ENCODE measurements around the gene FAF1. TPM values are rescaled to one million over a fixed set of nuclear protein-coding genes. Genes with fewer than 3 reads are reported as not detected.
"Not testable (repeated sequence)": the region's sequence is repeated elsewhere in the genome, so short reads cannot be mapped to it uniquely, and the experiment has no call there.

Gene FAF1
- total RNA-seq, 1 donor from 2014 or later, result 59.7 TPM

DNA sequence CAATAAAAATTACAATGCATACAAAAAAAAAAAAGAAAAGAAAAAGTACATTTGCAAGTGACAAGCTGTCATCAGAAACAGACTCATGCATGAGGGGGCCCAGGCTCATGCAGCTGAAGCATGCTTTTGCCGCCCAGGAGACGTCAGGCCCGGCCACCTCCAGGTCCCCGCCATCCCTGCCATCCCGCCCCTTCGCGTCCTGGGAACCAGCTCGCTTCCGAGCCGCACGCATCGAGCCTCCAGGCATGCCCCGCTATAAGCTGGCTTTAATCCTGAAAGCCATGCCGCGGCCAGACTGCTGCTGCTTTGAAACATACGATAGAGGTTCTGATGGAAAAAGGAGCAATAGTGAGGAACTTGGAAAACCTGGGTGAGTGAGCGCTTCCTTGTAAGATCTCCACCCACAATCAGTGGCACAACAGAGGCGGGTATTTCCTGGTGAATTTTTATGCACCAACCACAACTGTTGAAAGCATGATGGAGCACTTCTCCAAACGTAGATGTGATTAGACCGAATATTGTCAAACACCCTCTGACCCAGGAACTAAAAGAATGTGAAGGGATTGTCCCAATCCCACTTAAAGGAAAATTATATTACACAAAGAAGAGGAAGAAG, 113.7 kb downstream of the FAF1 start:
- DNase-seq (ENCODE audit: low spot score), result no peak
- peaks cover 26% of the 10 kb centered on the region for H3K9me3 Mint-ChIP-seq
- intact Hi-C loops (cut with micrococcal nuclease), result no loop called here
- peaks cover 10% of the 10 kb centered on the region for H3K4me1 Mint-ChIP-seq (ENCODE audit: low read depth)
- no peaks in the 10 kb centered on the region for H3K27me3 Mint-ChIP-seq (ENCODE audit: low read depth)
- no peak overlapping the region for H3K4me3 Mint-ChIP-seq (ENCODE audit: low read depth)
- H3K36me3 Mint-ChIP-seq (ENCODE audit: low read depth), result peaks cover 24% of the 10 kb centered on the region
- no peak overlapping the region for H3K27ac Mint-ChIP-seq

DNA sequence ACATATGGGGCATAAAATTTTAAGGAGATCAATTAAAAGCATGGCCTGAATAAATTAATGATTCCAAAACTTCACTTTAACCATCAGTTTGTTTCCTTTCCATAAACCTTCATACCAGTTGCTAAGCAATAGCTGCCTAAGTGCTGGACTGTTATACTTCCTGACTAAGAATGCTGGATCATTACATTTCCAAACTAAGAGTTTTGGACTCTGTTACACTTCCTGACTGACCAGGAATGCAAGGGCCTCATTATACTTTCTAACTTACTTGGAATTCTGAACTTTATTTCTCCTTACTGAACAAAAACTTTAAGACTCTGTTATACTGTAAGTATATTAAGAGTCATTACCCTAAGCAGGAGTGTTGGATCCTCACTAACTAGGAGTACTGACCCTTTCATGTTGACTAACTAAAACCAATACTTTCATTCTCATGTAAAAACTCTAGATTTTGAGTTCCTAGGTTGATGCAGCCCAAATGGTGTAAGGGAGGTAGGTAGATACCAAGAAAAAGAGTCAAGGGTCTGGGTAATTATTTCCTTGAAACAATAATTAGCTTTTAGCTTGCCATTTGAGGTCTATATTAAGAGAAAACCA, 118.2 kb downstream of the FAF1 start:
- DNase-seq (ENCODE audit: low spot score), result no peak
- intact Hi-C loops (cut with micrococcal nuclease), result no loop called here
- Mint-ChIP-seq H3K27ac (no peak overlapping the region), H3K27me3 (ENCODE audit: low read depth) (no peaks in the 10 kb centered on the region), H3K36me3 (ENCODE audit: low read depth) (peaks cover 9% of the 10 kb centered on the region), H3K4me1 (ENCODE audit: low read depth) (peaks cover 7% of the 10 kb centered on the region), H3K9me3 (peaks cover 11% of the 10 kb centered on the region), H3K4me3 (ENCODE audit: low read depth) (no peak overlapping the region)

DNA sequence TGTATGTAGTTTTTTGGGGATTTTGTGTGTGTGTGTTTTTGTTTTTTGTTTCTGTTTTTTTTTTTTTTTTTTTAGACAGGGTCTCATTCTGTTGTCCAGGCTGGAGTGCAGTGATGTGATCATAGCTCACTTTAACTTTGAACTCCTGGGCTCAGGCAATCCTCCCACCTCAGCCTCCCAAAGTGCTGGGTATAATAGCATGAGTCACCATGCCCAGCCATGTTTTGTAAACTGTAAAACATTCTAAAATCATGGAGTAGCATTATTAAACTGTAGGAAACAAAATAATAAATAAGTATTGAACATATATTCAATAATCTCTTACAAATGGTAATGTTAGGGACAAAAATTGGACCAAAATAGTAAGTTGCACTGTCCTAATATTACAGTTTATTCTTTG, 124.0 kb downstream of the FAF1 start:
- peaks cover 6% of the 10 kb centered on the region for H3K36me3 Mint-ChIP-seq (ENCODE audit: low read depth)
- intact Hi-C loops (cut with micrococcal nuclease), result no loop called here
- H3K27ac Mint-ChIP-seq, result no peak overlapping the region
- no peaks in the 10 kb centered on the region for H3K27me3 Mint-ChIP-seq (ENCODE audit: low read depth)
- peaks cover 9% of the 10 kb centered on the region for H3K9me3 Mint-ChIP-seq
- H3K4me1 Mint-ChIP-seq (ENCODE audit: low read depth), result no peaks in the 10 kb centered on the region
- no peak overlapping the region for H3K4me3 Mint-ChIP-seq (ENCODE audit: low read depth)
- no peak for DNase-seq (ENCODE audit: low spot score)

DNA sequence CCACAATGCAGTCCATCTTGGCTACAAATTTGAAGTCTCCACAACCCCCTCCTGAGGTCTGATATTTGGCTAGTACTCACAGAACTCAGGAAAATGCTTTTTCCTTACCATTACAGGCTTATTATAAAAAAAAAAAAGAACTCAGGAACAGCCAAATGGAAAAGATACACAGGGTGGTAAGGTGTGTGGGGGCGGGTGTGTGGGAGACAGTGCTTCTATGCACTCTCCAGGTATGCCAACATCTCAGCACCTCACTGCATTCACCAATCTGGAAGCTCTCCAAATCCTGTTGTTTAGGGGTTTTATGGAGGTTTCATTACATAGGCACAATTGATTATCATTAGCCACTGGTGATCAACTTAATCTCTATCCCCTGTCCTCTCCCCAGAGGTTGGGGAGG, 126.9 kb downstream of the FAF1 start:
- peaks cover 9% of the 10 kb centered on the region for H3K9me3 Mint-ChIP-seq
- H3K27ac Mint-ChIP-seq, result no peak overlapping the region
- no peak overlapping the region for H3K4me3 Mint-ChIP-seq (ENCODE audit: low read depth)
- intact Hi-C loops (cut with micrococcal nuclease), result no loop called here
- H3K36me3 Mint-ChIP-seq (ENCODE audit: low read depth), result peaks cover 6% of the 10 kb centered on the region
- no peaks in the 10 kb centered on the region for H3K4me1 Mint-ChIP-seq (ENCODE audit: low read depth)
- no peak for DNase-seq (ENCODE audit: low spot score)
- H3K27me3 Mint-ChIP-seq (ENCODE audit: low read depth), result no peaks in the 10 kb centered on the region

DNA sequence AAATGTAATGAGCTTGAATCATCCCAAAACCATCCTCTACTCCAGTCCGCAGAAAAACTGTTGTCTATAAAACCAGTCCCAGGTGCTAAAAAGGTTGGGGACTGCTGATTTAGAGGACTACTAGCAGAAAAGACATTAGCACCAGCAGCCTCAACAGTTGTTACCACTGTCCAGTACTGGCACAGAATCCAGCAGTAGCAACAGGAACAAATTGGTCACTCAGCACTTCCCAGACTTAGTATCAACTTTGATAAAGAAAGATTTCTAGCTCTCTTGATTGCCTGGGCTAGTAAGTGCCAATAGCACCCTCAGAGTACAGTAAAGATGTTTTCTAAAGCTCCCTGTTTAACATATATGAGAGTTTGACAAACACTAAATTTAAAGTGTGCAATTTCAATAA, 127.9 kb downstream of the FAF1 start:
- Mint-ChIP-seq H3K9me3 (peaks cover 8% of the 10 kb centered on the region), H3K36me3 (ENCODE audit: low read depth) (peaks cover 6% of the 10 kb centered on the region), H3K27me3 (ENCODE audit: low read depth) (no peaks in the 10 kb centered on the region), H3K4me1 (ENCODE audit: low read depth) (no peaks in the 10 kb centered on the region), H3K4me3 (ENCODE audit: low read depth) (no peak overlapping the region), H3K27ac (no peak overlapping the region)
- no peak for DNase-seq (ENCODE audit: low spot score)
- intact Hi-C loops (cut with micrococcal nuclease), result no loop called here

DNA sequence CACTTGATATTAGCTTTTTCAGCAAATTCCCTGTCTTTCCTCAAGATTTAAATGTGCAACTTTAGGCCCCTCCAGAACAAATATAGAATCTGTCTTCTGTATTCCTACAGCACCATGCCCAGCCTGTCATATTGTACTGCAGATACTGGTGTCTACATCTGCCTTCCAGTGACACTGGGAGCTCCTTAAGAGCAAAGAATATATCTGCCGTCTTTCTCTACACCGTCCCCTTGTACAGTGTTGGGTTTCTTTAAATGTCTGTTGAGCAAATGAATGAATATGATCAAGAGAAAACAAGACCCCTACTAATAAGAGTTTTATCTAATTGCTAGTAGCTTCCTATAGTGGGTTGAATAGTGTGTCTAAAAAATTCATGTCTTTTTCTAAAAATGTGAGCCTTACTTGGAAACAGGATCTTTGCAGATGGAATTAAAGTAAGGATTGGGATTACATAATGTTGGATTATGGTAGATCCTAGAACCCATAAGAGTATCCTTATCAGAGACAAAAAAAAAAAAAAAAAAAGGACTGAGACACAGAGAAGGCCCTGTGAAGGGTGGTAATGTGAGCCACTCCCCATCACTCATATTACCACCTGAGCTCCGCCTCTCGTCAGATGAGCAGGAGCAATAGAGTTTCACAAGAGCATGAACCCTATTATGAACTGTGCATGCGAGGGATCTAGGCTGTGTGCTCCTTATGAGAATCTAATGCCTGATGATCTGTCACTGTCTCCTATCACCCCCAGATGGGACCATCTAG, 128.6 kb downstream of the FAF1 start:
- Mint-ChIP-seq H3K9me3 (peaks cover 6% of the 10 kb centered on the region), H3K27me3 (ENCODE audit: low read depth) (no peaks in the 10 kb centered on the region), H3K27ac (no peak overlapping the region), H3K36me3 (ENCODE audit: low read depth) (peaks cover 6% of the 10 kb centered on the region), H3K4me1 (ENCODE audit: low read depth) (no peaks in the 10 kb centered on the region), H3K4me3 (ENCODE audit: low read depth) (no peak overlapping the region)
- DNase-seq (ENCODE audit: low spot score), result no peak
- intact Hi-C loops (cut with micrococcal nuclease), result no loop called here

DNA sequence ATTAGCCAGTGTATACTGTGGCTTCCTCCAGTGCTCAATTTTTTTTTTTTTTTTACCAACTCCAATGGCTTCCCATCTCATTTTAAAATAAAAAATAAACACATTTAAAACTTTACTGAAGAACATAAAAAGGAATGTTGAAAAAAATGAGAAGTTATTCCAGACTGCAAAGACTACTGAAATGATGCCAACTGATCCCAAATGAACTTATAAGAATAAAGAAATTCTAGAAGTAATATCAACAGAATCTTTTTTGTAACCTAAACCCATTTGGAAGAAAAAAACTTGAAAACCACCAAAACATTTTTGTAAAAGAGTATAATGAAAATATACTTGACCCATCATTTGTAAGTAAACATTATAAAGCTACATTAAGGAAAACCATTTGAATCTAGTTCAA, 129.4 kb downstream of the FAF1 start:
- Mint-ChIP-seq H3K4me1 (ENCODE audit: low read depth) (no peaks in the 10 kb centered on the region), H3K36me3 (ENCODE audit: low read depth) (peaks cover 6% of the 10 kb centered on the region), H3K27ac (no peak overlapping the region), H3K27me3 (ENCODE audit: low read depth) (no peaks in the 10 kb centered on the region), H3K9me3 (peaks cover 6% of the 10 kb centered on the region), H3K4me3 (ENCODE audit: low read depth) (no peak overlapping the region)
- DNase-seq (ENCODE audit: low spot score), result no peak
- intact Hi-C loops (cut with micrococcal nuclease), result no loop called here

DNA sequence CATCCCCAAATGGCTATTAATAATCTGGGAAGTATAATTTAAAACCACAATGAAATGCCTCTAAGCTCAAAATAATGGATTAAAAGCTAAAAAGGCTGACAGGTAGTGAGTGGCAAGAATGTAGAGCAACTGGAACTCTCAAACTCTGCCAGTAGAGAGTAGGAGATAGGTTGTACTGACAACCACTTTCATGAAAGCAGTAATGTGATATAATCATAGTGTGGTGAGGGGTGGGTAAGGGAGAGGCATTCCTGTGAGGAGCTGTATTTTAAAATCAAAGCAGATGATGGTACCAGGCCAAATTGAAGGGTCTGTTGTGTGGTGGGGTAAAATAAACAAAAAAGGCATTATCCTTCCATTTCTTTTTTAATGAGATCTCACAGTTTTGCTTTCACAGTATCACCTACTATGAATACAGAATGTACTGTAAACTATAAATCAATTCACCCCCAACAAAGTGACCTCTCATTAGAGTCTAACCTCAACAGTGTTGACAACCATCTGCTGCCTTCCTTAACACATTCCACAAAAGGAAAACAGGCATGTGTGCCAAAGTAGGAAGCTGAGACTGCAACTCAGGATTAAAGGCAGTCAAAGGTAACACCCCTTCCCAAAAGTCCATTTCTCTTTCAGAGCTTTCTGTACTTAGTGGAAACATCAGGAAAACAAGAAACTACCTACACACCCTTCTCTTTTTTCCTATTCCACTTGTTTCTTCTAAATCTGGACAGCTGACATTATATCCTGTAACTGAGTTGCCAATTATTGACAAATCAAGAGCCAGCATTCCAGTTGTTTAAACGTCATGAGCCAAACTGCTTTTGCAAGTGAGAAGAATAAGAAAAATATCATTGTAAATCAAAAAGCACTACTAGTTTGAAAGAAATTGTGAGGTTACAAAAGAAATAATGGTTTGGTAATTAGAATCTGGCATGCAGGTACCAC, 130.8 kb downstream of the FAF1 start:
- Mint-ChIP-seq H3K36me3 (ENCODE audit: low read depth) (peaks cover 3% of the 10 kb centered on the region), H3K27ac (no peak overlapping the region), H3K27me3 (ENCODE audit: low read depth) (no peaks in the 10 kb centered on the region), H3K4me1 (ENCODE audit: low read depth) (no peaks in the 10 kb centered on the region), H3K4me3 (ENCODE audit: low read depth) (no peak overlapping the region), H3K9me3 (no peaks in the 10 kb centered on the region)
- intact Hi-C loops (cut with micrococcal nuclease), result no loop called here
- DNase-seq (ENCODE audit: low spot score), result no peak

DNA sequence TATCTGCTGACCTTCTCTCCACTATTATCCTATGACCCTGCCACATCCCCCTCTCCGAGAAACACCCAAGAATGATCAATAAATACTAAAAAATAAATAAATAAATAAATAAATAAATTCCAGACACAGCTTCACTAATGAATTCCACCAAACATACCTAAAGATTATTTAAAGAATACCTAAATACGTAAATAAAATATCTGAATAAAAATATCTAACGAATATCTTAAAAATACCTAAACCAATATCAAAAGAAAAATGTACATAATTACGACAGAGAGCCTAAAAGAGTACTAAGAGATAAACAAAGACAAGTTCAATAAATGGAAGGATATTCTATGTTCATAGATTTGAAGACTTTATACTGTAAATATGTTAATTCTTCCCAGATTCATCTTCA, 132.5 kb downstream of the FAF1 start:
- intact Hi-C loops (cut with micrococcal nuclease), result no loop called here
- H3K4me3 Mint-ChIP-seq (ENCODE audit: low read depth), result no peak overlapping the region

DNA sequence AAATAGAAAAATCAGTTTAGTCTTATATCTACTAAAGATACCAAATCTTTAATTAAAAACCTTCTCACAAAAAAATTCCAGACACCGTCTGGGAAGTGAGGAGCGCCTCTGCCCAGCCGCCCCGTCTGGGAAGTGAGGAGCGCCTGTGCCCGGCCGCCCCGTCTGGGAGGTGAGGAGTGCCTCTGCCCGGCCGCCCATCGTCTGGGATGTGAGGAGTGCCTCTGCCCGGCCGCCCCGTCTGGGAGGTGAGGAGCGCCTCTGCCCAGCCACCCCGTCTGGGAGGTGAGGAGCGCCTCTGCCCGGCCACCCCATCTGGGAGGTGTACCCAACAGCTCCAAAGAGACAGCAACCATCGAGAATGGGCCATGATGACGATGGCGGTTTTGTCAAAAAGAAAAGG, 133.3 kb downstream of the FAF1 start:
- H3K27me3 Mint-ChIP-seq (ENCODE audit: low read depth); intact Hi-C loops (cut with micrococcal nuclease); H3K4me1 Mint-ChIP-seq (ENCODE audit: low read depth); H3K9me3 Mint-ChIP-seq; H3K27ac Mint-ChIP-seq; DNase-seq (ENCODE audit: low spot score); H3K4me3 Mint-ChIP-seq (ENCODE audit: low read depth); H3K36me3 Mint-ChIP-seq (ENCODE audit: low read depth): not testable (repeated sequence)

More for the DNA sequence above, 132.5 kb downstream of the FAF1 start:
- DNase-seq (ENCODE audit: low spot score), result no peak
- Mint-ChIP-seq H3K27me3 (ENCODE audit: low read depth) (no peaks in the 10 kb centered on the region), H3K9me3 (no peaks in the 10 kb centered on the region), H3K4me1 (ENCODE audit: low read depth) (no peaks in the 10 kb centered on the region), H3K27ac (no peak overlapping the region), H3K36me3 (ENCODE audit: low read depth) (no peaks in the 10 kb centered on the region)

DNA sequence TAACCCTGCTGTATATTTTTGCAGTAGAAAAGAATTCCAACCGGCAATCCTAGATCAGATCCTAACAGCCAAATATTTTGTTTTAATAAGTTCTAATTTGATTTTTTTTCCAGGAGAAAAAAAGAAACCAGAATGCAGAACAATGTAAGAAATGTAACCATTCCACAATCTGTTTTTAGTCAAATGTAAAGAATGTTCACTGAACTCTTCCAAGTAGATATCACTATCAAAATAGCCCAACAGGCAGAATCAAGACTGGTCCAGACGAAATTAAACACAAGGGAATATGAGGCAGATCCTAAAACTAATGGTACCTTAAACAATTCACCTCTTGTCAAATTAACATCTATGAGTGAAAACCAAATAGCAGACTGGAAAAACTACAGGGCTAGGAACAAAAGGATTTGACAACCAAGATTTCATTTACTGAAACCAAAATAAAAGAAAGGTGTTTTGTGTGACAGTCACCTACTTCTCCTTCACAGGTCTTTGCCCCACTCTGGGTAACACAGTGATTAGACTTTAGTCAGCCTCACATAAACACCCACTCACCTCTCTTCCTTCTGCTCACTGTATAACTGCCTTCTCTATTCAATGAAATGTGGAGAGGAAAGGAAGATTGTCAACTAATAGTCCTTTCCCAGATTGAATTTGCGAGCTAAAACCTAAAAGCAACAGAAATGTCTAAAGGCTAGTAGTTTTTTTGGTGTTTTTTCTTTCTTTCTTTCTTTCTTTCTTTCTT, 137.9 kb downstream of the FAF1 start:
- no peak for DNase-seq (ENCODE audit: low spot score)
- Mint-ChIP-seq H3K27me3 (ENCODE audit: low read depth) (no peaks in the 10 kb centered on the region), H3K4me3 (ENCODE audit: low read depth) (no peak overlapping the region), H3K4me1 (ENCODE audit: low read depth) (no peaks in the 10 kb centered on the region), H3K27ac (no peak overlapping the region), H3K36me3 (ENCODE audit: low read depth) (peaks cover 2% of the 10 kb centered on the region), H3K9me3 (peaks cover 2% of the 10 kb centered on the region)
- intact Hi-C loops (cut with micrococcal nuclease), result no loop called here

DNA sequence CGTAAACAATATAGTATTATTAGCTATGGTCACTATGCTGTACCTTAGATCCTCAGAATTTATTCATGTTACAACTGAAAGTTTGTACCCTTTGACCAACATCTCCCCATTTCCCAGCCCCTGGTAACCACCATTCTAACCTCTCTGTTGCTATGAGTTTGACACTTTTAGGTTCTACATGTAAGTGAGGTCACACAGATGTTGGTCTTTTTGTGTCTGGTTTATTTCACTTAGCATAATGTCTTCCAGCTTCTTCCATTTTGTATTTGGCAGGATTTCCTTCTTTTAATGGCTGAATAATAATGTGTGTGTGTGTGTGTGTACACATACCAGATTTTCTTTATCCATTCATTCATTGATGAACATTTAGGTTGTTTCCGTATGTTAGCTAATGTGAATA, 139.5 kb downstream of the FAF1 start:
- no peak for DNase-seq (ENCODE audit: low spot score)
- peaks cover 6% of the 10 kb centered on the region for H3K9me3 Mint-ChIP-seq
- H3K27me3 Mint-ChIP-seq (ENCODE audit: low read depth), result no peaks in the 10 kb centered on the region
- no peaks in the 10 kb centered on the region for H3K4me1 Mint-ChIP-seq (ENCODE audit: low read depth)
- H3K27ac Mint-ChIP-seq, result no peak overlapping the region
- intact Hi-C loops (cut with micrococcal nuclease), result no loop called here
- H3K4me3 Mint-ChIP-seq (ENCODE audit: low read depth), result no peak overlapping the region
- H3K36me3 Mint-ChIP-seq (ENCODE audit: low read depth), result peaks cover 4% of the 10 kb centered on the region
